Measurements from ENCODE around the gene PDE4D. TPM values are rescaled to one million over a fixed set of nuclear protein-coding genes. Genes with fewer than 3 reads are reported as not detected.

The PDE4D gene
- total RNA-seq, 2 experiments from 2014 or later: 0.50 to 0.51 TPM

DNA sequence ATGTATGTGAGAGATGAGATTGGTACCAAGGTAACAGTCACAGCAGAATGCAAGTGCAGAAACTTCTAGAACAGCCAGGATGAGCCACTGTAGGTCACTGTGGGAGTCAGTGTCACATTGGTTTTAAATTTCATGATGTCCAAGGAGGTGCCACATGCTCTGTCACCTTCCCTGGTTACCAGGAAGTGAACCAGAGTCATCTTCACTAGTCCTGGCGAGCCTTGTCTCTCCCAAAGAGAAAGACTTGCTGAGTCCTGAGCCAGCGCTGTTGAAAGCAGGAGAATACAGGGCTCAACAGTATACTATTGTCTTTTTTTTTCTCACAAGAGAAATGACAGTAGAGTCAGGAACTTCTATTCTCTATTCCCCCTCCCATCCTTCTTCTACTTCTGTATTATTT, 695.2 kb downstream of the PDE4D start:
- H3K9me2 ChIP-seq (ENCODE audit: insufficient read depth, low read length): no peaks in the 10 kb centered on the region
- POLR2A ChIA-PET: interaction anchor here (0.9 kb wide), 1 partner anchor 180 kb away, joined by 4 read pairs; no protein-coding TSS in a partner anchor
- intact Hi-C loops (cut with micrococcal nuclease; ENCODE audit: unreplicated experiment): no loop called here

DNA sequence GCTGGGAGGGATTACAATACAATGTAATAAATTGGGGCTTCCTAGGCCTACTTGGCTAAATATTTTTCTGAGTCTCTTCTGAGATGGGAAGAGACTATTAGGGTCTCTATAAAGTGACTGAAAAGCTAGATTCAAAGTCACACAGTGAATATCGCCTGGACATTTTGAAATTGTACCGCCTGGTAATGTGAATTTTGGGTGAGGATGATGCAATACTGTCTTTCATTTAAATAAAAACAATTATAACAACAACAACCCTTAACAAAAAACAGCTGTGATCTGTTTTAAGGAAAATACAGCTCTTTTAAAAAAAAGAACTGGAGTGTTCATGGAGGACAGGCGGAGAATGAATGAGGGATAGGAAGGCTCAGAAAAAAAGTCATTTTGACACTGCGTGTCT, 695.6 kb downstream of the PDE4D start:
- ChIA-PET CTCF (ENCODE audit: unreplicated experiment) (no interaction called here), POLR2A (interaction anchor here (0.9 kb wide), 1 partner anchor 180 kb away, joined by 4 read pairs; no protein-coding TSS in a partner anchor)
- Histone ChIP-seq H3K4me2 (ENCODE audit: low read length) (no peak overlapping the region), H3K79me2 (ENCODE audit: insufficient read depth, low read depth, low read length) (no peaks in the 10 kb centered on the region), H3K4me3 (ENCODE audit: low read depth, low read length, poor library complexity, severe bottlenecking) (no peak overlapping the region), H3K27ac (ENCODE audit: low read depth, low read length, poor library complexity, severe bottlenecking) (no peak overlapping the region), H2AFZ (ENCODE audit: low read length) (no peak overlapping the region), H3K9me2 (ENCODE audit: insufficient read depth, low read length) (no peaks in the 10 kb centered on the region), H3K36me3 (ENCODE audit: insufficient read depth, low read length) (no peaks in the 10 kb centered on the region), H3K9me3 (ENCODE audit: low read length) (peaks cover 11% of the 10 kb centered on the region), H4K20me1 (ENCODE audit: insufficient read depth, low read length) (no peaks in the 10 kb centered on the region), H3K4me1 (ENCODE audit: insufficient read depth, low read length, poor library complexity, severe bottlenecking) (no peaks in the 10 kb centered on the region)
- DNase-seq (ENCODE audit: low spot score): no peak
- TF ChIP-seq, protein P1, sequence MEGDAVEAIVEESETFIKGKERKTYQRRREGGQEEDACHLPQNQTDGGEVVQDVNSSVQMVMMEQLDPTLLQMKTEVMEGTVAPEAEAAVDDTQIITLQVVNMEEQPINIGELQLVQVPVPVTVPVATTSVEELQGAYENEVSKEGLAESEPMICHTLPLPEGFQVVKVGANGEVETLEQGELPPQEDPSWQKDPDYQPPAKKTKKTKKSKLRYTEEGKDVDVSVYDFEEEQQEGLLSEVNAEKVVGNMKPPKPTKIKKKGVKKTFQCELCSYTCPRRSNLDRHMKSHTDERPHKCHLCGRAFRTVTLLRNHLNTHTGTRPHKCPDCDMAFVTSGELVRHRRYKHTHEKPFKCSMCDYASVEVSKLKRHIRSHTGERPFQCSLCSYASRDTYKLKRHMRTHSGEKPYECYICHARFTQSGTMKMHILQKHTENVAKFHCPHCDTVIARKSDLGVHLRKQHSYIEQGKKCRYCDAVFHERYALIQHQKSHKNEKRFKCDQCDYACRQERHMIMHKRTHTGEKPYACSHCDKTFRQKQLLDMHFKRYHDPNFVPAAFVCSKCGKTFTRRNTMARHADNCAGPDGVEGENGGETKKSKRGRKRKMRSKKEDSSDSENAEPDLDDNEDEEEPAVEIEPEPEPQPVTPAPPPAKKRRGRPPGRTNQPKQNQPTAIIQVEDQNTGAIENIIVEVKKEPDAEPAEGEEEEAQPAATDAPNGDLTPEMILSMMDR (conservative IDR thresholded peaks at IDR 0.05; ENCODE audit: low read length): no peak
- TF ChIP-seq EZH2phosphoT487 (IDR thresholded peaks at IDR 0.05; ENCODE audit: borderline replicate concordance, low read depth, low read length): no peak
- no TSS peak for BruUV-seq (replicated peaks)
- intact Hi-C loops (cut with micrococcal nuclease; ENCODE audit: unreplicated experiment): no loop called here

More for the DNA sequence above, 695.2 kb downstream of the PDE4D start:
- H3K4me1 ChIP-seq (ENCODE audit: insufficient read depth, low read length, poor library complexity, severe bottlenecking): no peaks in the 10 kb centered on the region
- H3K9me3 ChIP-seq (ENCODE audit: low read length): peaks cover 11% of the 10 kb centered on the region
- H3K4me2 ChIP-seq (ENCODE audit: low read length): no peak overlapping the region
- H3K4me3 ChIP-seq (ENCODE audit: low read depth, low read length, poor library complexity, severe bottlenecking): no peak overlapping the region
- H3K36me3 ChIP-seq (ENCODE audit: insufficient read depth, low read length): no peaks in the 10 kb centered on the region
- H3K27ac ChIP-seq (ENCODE audit: low read depth, low read length, poor library complexity, severe bottlenecking): no peak overlapping the region
- no peak for DNase-seq (ENCODE audit: low spot score)
- CTCF ChIA-PET (ENCODE audit: unreplicated experiment): no interaction called here
- H4K20me1 ChIP-seq (ENCODE audit: insufficient read depth, low read length): no peaks in the 10 kb centered on the region
- no peaks in the 10 kb centered on the region for H3K79me2 ChIP-seq (ENCODE audit: insufficient read depth, low read depth, low read length)
- no peak overlapping the region for H2AFZ ChIP-seq (ENCODE audit: low read length)
- TF ChIP-seq, protein P1 (conservative IDR thresholded peaks at IDR 0.05; ENCODE audit: low read length): no peak
- no peak for TF ChIP-seq EZH2phosphoT487 (IDR thresholded peaks at IDR 0.05; ENCODE audit: borderline replicate concordance, low read depth, low read length)
- no TSS peak for BruUV-seq (replicated peaks)

DNA sequence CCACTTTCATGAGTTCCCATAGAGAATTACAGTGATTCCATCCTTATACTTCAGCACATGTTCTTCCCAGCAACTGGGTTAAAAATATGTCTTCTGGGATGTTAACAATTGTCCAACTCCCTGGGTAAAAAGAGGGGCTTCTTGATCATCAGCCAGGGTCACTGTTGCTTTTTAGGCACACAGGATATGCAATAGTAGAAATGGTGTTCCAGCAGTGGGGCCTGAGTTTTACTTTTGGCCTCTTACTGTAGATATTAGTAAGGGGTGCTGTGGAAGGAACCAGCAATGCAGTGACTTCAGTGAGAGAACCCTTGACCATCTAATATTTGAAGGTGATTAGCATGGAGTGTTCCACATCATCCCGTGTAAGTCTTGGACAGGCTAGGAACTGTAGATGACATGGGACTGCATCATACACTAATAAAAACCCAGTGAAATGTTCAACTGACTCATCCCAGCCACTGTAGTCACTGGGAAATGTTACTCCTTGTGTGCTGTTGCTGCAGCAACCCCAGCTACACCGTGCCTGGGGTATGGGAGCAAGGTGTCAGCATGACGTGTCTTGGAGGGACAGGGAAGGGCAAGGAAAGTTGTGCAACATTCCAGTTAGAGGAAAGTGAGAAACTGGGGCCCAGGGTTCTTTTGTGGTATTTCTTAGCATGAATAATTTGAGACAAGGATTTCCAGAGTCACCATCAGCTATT, 699.8 kb downstream of the PDE4D start:
- Histone ChIP-seq H3K4me2 (ENCODE audit: low read length) (no peak overlapping the region), H3K4me1 (ENCODE audit: insufficient read depth, low read length, poor library complexity, severe bottlenecking) (no peaks in the 10 kb centered on the region), H3K9me3 (ENCODE audit: low read length) (no peaks in the 10 kb centered on the region), H3K4me3 (ENCODE audit: low read depth, low read length, poor library complexity, severe bottlenecking) (no peak overlapping the region), H3K36me3 (ENCODE audit: insufficient read depth, low read length) (no peaks in the 10 kb centered on the region), H4K20me1 (ENCODE audit: insufficient read depth, low read length) (no peaks in the 10 kb centered on the region), H3K9me2 (ENCODE audit: insufficient read depth, low read length) (no peaks in the 10 kb centered on the region), H3K27ac (ENCODE audit: low read depth, low read length, poor library complexity, severe bottlenecking) (no peak overlapping the region), H3K79me2 (ENCODE audit: insufficient read depth, low read depth, low read length) (no peaks in the 10 kb centered on the region), H2AFZ (ENCODE audit: low read length) (no peak overlapping the region)
- TF ChIP-seq, protein P1 (conservative IDR thresholded peaks at IDR 0.05; ENCODE audit: low read length): no peak
- TF ChIP-seq EZH2phosphoT487 (IDR thresholded peaks at IDR 0.05; ENCODE audit: borderline replicate concordance, low read depth, low read length): no peak
- intact Hi-C loops (cut with micrococcal nuclease; ENCODE audit: unreplicated experiment): no loop called here
- POLR2A ChIA-PET: no interaction called here
- BruUV-seq (replicated peaks): no TSS peak
- CTCF ChIA-PET (ENCODE audit: unreplicated experiment): no interaction called here
- DNase-seq (ENCODE audit: low spot score): no peak
